Activated CD4-positive, alpha-beta T cell treated with anti-CD3 and anti-CD28 coated beads, Interleukin-10, Interleukin-2, amounts not matched to agents 100 ng/mL and 50 ng/mL, durations not matched to agents 16 hours and 8 hours (primary cell): ENCODE data around the gene CUL3.

Experiments
- DNase-seq: peaks from one replicate; pipeline ENCODE4 v3.0.0-alpha.2; 2020

Gene CUL3

DNA sequence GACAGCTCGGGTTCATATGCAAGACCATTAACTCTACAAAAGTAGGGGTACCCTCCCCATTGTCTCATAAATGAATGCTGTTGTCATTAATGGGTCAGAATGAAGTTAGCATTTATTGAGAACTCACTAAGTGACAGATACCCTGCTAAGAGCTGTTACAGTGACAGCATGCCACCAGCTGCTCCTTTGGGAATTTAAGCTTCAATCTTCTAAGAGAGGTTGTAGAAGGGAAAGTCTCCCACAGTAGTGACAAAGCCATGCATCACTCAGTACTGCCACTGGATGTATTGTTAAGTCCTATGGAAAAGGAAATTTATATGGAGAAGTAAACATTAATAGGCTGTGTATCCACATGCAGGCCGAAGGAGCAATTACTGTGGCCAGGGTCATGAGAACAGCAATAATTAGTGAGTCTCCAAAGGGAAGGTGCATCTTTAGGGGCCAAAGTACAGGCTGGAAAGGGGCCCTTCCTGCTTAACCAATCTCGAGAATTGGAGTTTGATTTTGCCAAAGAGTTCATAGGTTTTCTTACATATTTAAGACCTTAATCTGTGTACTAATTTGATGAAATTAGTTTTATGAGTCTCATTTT is 118.8 kb downstream of the CUL3 start:
- DNase-seq: no peak

DNA sequence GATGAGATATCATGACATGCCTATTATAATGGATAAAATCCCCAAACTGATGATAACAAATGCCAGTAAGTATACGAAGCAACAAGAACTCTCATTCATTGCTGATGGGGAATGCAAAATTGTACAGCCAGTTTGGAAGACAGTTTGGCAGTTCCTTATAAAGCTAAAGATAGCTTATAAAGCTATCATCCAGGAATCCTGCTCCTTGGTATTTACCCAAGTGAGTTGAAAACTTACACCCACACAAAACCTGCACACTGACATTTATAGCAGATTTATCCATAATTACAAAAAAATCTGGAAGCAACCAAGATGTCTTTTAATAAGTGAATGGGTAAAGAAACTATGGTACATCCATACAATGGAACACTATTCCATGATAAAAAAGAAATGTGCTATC is 123.8 kb downstream of the CUL3 start:
- DNase-seq: no peak

DNA sequence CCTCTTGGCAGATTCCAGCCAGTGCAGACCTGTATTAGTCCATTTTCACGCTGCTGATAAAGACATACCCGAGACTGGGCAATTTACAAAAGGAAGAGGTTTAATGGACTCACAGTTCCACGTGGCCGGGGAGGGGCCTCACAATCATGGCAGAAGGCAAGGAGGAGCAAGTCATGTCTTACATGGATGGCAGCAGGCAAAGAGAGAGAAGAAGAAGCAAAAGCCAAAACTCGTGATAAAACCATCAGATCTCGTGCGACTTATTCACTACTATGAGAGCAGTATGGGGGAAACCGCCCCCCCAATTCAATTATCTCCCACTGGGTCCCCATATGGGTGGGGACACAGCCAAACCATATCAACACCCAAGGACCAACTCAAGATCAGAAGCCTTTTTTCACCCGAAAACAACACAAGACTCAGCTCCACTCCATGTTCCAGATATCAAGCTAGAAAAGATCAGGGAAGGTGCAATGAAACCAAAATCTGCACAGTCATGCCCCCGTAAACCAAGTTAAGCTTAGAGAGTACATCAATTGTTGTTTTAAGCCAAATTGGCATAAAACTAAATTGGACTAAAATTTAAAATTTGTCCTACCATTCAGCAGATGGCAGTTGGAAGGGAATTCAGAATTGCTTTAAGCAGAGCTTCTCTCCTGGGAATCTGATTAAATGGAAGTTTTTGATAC is 127.6 kb downstream of the CUL3 start:
- DNase-seq: no peak

DNA sequence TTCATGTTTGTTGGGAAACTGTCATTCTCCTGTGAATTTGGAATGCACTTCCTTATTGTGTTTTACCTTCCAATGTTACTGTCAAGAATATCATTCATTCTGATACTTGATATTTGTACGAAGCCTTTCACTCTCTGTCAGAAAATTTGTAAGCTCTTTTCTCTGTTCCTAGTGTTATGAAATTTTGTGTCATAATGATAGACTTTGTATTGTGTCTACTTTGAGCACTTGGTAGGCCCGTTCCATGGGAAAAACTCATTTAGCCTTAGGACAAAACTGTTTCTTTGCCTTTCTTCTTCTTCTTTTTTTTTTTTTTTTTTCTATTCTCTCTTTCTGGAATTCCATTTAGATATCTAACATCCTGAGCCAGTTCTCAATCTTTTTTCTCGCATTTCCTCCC is 131.3 kb downstream of the CUL3 start:
- no peak for DNase-seq

DNA sequence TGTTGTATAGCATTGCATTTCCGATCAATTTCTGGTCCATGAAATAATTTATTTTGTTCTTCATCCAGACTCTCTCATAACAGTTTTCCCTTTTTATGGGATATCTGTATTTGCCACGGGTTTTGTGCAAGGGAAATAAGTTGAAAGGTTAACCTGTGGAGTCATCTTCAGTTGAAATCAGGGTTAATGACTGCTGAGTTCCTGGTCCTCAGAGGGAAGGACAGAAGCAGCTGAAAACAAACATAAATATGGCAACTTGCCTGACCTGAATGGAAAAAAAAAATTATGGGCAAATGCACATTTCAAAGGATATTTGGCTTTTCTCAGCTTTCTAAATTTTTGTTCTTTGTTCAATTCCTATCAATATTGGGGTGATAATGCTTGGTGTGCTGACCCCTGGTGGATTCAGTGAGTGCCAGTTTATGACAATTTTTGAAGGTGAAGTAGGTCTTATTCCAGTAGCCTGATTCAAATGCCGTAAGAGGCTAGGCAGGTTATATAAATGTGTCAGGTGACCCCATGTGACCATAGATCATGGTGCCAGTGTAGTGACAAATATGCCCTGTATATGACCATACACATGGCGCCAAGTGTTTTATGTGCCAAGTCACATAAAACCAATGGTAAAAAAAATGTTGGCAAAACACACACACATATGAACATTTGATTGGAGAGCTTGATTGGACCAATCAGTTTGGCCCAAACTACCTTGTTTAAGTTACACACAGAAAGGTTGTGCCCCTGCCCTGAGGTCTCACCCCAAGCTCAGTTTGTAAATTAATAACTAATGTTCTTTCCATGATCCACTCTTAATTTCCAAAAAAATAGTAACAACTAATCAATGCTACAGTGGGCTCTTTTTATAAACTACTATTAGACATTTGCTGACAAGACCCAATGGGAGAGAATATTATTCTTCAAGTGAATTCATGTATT is 135.7 kb downstream of the CUL3 start:
- DNase-seq: peak; percentile 10

DNA sequence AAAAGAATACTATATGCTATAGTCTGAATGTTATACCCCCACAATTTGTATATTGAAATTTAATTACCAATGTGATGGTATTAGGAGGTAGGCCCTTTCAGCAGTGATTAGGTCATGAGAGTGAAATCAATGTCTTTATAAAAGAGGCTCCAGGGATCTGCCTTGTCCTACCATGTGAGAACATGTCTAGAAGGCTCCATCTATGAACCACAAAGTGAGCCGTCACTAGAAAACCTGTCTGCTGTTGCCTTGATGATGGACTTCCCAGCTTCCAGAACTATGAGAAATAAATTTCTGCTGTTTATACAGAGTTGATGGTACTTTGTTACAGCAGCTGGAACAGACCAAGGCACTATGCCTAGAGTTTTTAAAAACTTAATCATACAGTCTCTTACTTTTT is 136.9 kb downstream of the CUL3 start:
- no peak for DNase-seq

DNA sequence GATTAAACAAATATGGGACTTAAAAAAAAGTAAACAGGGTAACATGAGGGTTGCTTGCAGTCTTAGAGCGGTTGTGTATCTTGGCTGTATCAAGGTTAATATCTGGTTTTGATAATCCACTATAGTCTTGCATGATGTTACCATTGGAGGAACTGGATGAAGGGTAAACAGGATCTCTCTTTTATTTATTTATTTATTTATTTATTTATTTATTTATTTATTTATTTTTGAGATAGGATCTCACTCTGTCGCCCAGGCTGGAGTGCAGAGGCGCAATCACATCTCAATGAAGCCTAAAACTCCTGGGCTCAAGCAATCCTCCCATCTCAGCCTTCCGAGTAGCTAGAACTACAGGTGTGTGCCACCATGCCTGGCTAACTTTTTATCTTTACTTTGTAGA is 140.4 kb downstream of the CUL3 start:
- no peak for DNase-seq

DNA sequence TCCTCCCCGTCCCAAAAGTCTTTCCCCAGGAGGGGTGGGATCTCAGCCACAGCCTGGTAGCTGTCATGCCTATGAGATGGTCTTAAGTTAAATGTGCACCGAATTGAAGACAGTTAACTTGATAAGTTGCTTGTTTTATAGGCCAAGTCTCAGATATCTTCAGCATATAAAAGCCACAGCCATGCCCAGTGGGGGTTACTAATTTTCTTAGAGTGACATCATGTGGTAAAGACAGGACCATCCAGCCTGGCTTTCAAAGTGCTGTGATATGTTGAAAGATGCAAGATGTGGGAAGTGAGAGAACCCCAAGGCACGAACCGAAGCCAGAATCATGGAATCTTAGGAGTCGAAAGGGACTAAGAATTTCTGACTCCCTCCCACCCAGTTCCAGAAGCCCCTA is 141.1 kb downstream of the CUL3 start:
- DNase-seq: no peak

DNA sequence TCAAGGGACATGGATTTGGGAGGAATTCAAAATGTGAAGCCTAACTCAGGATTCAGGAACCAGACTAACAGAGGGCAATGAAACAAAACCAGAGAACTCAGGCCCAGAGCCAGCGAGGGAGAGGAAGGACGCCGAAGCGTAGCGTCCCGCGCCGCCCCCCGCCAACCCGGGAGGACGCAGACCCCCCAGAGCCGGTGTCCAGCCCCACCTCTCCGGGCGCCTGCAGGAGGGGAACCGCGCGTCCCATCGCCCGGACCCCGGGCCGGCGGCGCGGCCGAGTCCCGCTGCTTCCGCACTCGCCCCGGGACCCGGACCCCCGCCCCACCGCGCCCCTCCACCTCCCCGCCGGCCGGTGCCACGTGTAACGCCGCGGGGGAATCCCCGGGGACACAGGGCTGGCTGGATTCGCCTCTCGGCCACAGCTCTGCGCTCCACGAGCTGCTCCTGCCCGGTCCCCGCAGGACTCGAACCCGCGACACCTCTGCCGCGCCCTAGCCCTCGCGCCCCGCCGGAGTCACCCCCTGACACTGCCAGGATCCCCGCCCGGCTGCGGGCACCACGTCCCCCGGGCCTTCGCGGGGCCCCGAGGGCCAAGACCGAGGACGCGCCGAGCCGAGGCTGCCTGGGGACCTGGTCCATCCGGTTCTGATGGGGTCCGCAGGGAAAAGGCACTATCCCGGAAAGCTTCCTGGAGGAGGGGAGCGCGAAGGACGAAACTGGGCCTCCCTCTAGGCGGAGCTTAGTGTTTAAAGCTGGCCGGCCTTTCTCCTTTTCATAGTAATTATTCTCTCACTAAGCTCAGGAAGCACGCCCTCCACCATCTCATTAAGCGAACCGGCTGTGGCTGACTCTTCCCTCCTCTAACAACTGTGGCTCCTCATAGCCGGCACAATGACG is 142.8 kb downstream of the CUL3 start:
- no peak for DNase-seq

DNA sequence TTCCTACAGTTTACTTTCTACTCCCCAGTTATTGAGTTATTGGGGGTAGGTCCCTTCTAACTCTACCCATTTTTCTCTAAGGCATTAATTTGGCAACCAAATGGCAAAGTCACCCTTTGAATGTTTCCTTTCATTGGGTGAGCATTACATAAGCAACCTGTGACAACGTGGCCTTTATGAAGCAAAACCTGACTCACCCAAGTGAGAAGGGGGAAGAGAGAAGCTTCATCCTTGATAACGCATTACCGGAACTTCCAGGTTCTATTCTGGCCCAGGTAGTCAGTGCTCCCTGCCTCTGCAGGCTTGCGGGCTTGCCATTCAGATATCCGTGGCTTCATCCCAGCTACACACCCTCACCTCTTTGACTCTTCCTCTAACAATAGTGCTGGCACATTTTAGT is 144.2 kb downstream of the CUL3 start:
- no peak for DNase-seq

DNA sequence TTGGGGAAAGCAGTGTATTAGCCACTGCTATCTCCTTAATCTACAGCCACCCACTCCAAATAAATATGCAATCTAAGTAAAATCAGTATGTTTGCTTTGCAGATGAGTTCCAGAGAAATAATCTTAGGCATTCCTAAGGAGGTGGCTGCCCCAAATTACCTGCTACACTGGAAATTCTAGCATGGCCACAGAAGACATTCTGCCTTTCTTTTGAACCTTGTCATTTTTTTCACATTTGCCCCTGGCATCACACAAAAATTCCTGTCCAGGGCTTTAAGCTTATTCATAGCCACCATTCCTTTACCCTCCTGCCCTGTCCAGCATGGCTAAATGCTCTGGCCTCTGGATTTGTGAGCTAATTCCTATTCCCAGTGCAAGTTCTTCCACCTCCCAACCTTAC is 146.4 kb downstream of the CUL3 start:
- DNase-seq: no peak

DNA sequence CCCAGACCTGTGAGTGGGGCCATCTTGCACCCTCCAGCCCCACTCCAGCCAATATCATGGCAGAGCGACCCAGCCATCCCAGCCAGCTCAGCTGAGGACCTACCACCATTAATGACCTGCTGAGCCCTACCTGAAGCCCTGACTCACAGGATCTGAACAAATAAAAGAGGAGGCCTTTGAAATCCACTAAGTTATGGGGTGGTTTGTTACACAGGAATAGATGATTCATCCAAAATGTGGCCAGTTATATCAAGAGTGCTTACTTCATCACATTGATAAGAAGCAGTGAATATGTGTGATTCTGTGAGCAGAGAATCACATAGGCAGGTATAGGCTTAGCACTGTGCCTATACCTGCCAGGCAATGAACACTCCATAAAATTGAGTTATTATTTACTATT is 148.5 kb downstream of the CUL3 start:
- no peak for DNase-seq

DNA sequence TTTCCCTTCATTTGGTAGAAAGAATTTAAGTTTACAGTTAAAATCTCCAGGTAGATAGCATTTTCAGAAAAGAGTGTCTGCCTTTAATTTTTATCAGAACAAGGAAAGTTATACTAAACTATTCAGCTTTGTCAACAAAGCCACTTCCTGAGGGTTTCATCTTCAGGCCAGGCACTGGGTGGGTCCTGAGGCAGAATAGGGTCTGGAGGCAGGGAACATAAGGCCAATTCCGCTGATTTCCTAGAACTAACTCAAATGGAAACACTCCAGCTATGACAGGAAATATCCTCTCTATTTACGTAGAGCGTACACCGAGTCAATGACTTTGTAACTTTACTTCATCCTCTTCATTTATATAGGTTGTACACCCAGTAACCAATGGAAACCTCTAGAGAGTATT is 150.5 kb downstream of the CUL3 start:
- DNase-seq: no peak

DNA sequence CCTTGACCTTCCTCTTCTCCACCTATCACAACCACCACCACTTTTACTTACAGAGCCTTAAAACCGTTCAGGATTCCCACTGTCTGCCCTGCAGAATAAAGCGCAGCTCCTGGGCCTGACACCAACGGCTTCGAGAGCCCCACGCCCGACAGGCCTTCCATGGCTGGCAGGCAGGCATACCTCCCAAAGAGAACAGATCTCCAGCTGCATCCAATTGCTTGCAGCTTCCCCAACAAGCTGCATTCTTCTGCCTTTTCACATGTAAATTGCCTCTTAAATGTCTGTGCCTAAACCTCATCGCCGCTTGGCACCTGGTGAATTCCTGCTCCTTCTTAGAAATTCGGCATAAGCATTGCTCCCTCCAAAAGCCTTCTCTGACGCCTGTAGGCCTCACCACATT is 151.7 kb downstream of the CUL3 start:
- DNase-seq: no peak

DNA sequence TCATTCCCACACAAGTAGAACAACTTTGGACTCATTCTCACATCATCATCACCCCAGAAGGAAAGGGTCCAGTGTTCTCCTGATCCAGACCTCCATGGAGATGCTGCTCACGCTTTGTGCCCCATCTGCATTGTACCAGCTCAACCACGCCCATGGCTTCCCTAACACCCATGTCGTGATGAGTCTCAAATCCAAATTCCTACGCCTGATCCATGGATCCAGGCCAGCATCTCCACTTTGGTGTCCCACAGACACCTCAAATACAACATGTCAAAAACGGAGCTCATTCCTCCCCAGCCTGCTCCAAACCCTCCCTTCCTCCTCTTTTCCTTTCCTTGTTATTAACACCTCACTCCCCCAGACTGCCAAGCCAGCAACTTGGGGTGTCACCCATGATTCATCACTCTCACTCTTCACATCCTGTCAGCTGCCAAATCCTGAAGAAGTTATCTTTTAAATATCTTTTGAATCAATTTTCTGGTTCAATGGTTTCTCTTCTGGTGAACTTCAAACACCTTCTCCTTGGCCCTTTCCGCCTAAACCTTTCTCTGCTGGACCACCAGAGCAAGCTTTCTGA is 153.1 kb downstream of the CUL3 start:
- DNase-seq: no peak

DNA sequence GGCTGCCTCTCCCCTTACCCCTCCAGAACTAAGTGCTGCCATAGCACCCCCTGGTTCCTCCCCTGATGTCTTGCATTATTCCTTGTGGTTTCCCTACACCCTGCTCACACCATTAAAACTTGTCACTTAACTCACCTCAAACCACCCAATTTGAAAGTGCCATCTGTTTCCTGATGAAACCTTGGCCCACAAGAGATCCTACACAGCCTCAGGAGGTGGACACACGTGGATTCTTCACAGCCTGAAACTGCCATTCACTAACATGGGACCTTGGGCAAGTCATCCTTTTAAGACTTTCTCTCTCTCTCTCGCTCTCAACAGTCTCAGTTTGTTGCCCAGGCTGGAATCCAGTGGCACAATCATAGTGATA is 155.7 kb downstream of the CUL3 start:
- DNase-seq: no peak

DNA sequence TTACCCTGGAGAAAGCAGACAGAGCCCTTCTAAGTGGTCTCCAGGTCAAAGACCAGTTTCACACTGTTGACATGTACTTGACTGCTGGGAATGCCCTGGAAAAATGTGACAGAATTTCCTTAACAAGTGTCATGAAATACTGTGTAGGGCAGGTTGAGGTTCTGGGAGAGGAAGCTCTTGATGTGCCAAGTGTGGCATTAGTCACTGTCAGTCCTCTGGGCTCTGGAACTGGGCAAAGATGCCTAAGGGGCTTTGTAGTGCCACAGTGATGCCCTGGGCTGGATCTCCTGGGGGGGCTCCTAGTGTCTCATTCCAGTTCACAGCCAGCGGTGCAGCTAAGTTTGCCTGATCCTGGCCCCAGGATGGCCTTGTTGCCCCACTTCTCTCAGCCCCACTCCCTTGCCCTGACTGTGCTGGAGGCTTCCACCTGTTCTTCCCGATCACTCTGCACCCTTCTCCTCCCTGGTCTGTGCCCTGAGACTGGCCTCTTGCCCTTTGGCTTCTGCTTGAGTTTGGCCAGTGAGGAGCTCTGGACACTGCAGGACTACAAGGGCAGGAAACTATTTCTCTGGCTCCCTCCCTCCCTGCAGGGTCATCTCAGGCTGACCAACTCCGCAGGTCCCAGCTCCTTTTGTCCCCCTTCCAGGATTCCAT is 156.2 kb downstream of the CUL3 start:
- no peak for DNase-seq

DNA sequence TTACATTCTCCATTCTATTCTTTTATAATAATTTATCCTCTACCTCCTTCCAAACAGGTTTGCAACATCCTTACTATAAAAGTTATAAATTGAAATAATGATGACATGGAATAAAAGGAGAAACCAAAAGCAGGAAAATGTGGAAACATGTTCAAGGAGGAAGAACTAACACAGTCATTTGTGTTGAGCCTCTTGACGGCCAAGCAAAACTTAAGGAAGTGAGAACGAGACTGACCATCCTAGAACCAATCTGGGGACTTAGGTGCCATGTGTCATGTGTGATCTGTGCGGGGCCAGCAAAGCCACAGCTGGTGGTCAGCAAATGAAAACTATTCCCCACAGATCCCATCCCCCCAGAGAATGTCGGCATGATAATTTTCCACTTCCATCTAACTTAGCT is 157.7 kb downstream of the CUL3 start:
- DNase-seq: no peak

DNA sequence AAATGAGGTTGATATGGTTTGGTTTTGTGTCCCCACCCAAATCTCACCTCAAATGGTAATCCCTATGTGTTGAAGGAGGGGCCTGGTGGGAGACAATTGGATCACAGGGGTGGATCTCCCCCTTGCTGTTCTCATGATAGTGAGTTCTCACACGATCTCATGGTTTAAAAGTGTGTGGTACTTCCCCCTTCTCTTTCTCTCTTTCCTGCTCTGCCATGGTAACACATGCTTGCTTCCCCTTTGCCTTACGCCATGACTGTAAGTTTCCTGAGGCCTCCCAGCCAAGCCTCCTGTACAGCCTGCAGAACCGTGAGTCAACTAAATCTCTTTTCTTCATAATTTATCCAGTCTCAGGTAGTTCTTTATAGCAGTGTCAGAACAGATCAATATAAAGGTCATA is 158.5 kb downstream of the CUL3 start:
- DNase-seq: no peak

DNA sequence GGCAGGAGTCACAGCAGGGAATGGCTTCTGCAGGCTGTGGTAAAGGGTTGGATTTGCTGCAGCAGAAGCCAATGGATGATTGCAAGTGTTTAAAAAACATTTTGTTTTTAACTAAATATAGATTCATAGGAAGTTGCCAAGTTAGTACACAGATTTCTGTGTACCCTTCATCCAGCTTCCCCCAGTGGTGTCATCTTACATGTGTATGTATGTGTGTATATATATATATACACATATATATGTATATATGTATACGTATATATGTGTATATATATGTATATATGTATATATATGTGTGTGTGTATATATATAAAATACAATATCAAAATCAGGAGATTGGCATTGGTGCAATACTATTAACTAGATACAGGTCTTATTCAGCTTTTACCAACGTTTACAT is 164.1 kb downstream of the CUL3 start:
- no peak for DNase-seq
